GM23338 (cell line): ENCODE measurements around the gene GPR158.

Source experiments
- CREB1 ChIP-seq: fragments of 250-450 bp; sonication (Bioruptor Pico); IDR thresholded peaks from 2 replicates; pipeline ENCODE4 v1.5.0; 2020; ENCODE audit warnings: low read depth, mild to moderate bottlenecking, moderate library complexity
- EZH2 ChIP-seq: fragments of 200-600 bp; sonication (generic); IDR thresholded peaks from one replicate; pipeline ENCODE4 v1.8.0; 2017; ENCODE audit warnings: antibody characterized with exemption, mild to moderate bottlenecking, low read depth; ENCODE audit not compliant: unreplicated experiment
- EZH2phosphoT487 ChIP-seq: fragments of 200-600 bp; sonication (generic); IDR thresholded peaks from one replicate; pipeline ENCODE4 v1.8.1; 2018; ENCODE audit warnings: antibody characterized with exemption; ENCODE audit not compliant: unreplicated experiment
- JUNB ChIP-seq: IDR thresholded peaks from one replicate; pipeline ENCODE4 v1.6.1; 2016; ENCODE audit warnings: antibody characterized with exemption; ENCODE audit not compliant: unreplicated experiment
- NANOG ChIP-seq: IDR thresholded peaks from 2 replicates; pipeline ENCODE4 v1.6.1; 2016; ENCODE audit warnings: antibody characterized with exemption, borderline replicate concordance
- POLR2AphosphoS5 ChIP-seq: IDR thresholded peaks from 2 replicates; pipeline ENCODE4 v1.6.1; 2016; ENCODE audit warnings: antibody characterized with exemption, low read depth
- STAT1 ChIP-seq: IDR thresholded peaks from one replicate; pipeline ENCODE4 v1.6.1; 2016; ENCODE audit warnings: antibody characterized with exemption; ENCODE audit not compliant: unreplicated experiment
- ZNF331 ChIP-seq: fragments of 250-450 bp; sonication (Bioruptor Pico); IDR thresholded peaks from 2 replicates; pipeline ENCODE4 v1.5.0; 2020; ENCODE audit warnings: low read depth, mild to moderate bottlenecking, moderate library complexity
- TF ChIP-seq, protein P1 (sequence below), 2 experiments: fragments of 200-600 bp in 1 of 2; sonication (generic) in 1 of 2; conservative IDR thresholded peaks; 2 replicates each; pipeline versions ENCODE4 v1.5.1 to v1.6.1; 2016 to 2017; ENCODE audit warnings: antibody characterized with exemption in 2 of 2, low read depth in 2 of 2, mild to moderate bottlenecking in 2 of 2, moderate library complexity in 1 of 2
- TF ChIP-seq, protein P2 (sequence below): IDR thresholded peaks from one replicate; pipeline ENCODE4 v1.6.1; 2018; ENCODE audit warnings: antibody characterized with exemption; ENCODE audit not compliant: unreplicated experiment
- TF ChIP-seq, protein P3 (sequence below): IDR thresholded peaks from 2 replicates; pipeline ENCODE4 v1.6.1; 2016; ENCODE audit warnings: antibody characterized with exemption
- TF ChIP-seq, protein P4 (sequence below): fragments of 250-450 bp; sonication (Bioruptor Pico); IDR thresholded peaks from 2 replicates; pipeline ENCODE4 v1.5.0; 2020; ENCODE audit warnings: mild to moderate bottlenecking, moderate library complexity

DNA sequence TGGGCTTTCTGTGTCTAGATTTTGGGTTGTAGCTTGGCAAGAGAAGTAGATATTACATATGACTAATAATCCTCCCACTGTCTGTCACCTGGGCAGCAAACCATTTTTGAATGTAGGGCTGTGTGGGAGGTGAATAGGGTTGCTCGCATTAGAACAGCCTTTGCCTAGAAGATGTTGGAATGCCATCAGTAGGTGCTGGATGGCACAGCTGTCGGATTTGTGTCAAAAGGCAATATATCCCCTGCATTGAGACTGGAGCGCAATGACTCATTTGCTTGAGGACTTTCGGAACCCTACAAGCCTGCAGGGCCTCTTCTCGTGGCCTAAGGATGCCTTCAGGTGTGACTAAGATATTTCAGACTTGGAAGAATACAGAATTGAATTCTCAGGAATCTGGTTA is 323.8 kb downstream of the GPR158 start:
- TF ChIP-seq, protein P1, sequence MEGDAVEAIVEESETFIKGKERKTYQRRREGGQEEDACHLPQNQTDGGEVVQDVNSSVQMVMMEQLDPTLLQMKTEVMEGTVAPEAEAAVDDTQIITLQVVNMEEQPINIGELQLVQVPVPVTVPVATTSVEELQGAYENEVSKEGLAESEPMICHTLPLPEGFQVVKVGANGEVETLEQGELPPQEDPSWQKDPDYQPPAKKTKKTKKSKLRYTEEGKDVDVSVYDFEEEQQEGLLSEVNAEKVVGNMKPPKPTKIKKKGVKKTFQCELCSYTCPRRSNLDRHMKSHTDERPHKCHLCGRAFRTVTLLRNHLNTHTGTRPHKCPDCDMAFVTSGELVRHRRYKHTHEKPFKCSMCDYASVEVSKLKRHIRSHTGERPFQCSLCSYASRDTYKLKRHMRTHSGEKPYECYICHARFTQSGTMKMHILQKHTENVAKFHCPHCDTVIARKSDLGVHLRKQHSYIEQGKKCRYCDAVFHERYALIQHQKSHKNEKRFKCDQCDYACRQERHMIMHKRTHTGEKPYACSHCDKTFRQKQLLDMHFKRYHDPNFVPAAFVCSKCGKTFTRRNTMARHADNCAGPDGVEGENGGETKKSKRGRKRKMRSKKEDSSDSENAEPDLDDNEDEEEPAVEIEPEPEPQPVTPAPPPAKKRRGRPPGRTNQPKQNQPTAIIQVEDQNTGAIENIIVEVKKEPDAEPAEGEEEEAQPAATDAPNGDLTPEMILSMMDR (conservative IDR thresholded peaks at IDR 0.05; ENCODE audit: low read depth in 2 of 2): no peak
- no peak for TF ChIP-seq EZH2phosphoT487
- TF ChIP-seq EZH2: no peak
- no peak for TF ChIP-seq POLR2AphosphoS5
- TF ChIP-seq CREB1 (CRISPR knock-in tag): no peak
- TF ChIP-seq, protein P2, sequence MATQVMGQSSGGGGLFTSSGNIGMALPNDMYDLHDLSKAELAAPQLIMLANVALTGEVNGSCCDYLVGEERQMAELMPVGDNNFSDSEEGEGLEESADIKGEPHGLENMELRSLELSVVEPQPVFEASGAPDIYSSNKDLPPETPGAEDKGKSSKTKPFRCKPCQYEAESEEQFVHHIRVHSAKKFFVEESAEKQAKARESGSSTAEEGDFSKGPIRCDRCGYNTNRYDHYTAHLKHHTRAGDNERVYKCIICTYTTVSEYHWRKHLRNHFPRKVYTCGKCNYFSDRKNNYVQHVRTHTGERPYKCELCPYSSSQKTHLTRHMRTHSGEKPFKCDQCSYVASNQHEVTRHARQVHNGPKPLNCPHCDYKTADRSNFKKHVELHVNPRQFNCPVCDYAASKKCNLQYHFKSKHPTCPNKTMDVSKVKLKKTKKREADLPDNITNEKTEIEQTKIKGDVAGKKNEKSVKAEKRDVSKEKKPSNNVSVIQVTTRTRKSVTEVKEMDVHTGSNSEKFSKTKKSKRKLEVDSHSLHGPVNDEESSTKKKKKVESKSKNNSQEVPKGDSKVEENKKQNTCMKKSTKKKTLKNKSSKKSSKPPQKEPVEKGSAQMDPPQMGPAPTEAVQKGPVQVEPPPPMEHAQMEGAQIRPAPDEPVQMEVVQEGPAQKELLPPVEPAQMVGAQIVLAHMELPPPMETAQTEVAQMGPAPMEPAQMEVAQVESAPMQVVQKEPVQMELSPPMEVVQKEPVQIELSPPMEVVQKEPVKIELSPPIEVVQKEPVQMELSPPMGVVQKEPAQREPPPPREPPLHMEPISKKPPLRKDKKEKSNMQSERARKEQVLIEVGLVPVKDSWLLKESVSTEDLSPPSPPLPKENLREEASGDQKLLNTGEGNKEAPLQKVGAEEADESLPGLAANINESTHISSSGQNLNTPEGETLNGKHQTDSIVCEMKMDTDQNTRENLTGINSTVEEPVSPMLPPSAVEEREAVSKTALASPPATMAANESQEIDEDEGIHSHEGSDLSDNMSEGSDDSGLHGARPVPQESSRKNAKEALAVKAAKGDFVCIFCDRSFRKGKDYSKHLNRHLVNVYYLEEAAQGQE: no peak
- TF ChIP-seq JUNB: no peak
- TF ChIP-seq ZNF331 (CRISPR knock-in tag): no peak
- TF ChIP-seq, protein P3, sequence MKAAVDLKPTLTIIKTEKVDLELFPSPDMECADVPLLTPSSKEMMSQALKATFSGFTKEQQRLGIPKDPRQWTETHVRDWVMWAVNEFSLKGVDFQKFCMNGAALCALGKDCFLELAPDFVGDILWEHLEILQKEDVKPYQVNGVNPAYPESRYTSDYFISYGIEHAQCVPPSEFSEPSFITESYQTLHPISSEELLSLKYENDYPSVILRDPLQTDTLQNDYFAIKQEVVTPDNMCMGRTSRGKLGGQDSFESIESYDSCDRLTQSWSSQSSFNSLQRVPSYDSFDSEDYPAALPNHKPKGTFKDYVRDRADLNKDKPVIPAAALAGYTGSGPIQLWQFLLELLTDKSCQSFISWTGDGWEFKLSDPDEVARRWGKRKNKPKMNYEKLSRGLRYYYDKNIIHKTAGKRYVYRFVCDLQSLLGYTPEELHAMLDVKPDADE: no peak
- no peak for TF ChIP-seq NANOG
- no peak for TF ChIP-seq STAT1
- TF ChIP-seq, protein P4, sequence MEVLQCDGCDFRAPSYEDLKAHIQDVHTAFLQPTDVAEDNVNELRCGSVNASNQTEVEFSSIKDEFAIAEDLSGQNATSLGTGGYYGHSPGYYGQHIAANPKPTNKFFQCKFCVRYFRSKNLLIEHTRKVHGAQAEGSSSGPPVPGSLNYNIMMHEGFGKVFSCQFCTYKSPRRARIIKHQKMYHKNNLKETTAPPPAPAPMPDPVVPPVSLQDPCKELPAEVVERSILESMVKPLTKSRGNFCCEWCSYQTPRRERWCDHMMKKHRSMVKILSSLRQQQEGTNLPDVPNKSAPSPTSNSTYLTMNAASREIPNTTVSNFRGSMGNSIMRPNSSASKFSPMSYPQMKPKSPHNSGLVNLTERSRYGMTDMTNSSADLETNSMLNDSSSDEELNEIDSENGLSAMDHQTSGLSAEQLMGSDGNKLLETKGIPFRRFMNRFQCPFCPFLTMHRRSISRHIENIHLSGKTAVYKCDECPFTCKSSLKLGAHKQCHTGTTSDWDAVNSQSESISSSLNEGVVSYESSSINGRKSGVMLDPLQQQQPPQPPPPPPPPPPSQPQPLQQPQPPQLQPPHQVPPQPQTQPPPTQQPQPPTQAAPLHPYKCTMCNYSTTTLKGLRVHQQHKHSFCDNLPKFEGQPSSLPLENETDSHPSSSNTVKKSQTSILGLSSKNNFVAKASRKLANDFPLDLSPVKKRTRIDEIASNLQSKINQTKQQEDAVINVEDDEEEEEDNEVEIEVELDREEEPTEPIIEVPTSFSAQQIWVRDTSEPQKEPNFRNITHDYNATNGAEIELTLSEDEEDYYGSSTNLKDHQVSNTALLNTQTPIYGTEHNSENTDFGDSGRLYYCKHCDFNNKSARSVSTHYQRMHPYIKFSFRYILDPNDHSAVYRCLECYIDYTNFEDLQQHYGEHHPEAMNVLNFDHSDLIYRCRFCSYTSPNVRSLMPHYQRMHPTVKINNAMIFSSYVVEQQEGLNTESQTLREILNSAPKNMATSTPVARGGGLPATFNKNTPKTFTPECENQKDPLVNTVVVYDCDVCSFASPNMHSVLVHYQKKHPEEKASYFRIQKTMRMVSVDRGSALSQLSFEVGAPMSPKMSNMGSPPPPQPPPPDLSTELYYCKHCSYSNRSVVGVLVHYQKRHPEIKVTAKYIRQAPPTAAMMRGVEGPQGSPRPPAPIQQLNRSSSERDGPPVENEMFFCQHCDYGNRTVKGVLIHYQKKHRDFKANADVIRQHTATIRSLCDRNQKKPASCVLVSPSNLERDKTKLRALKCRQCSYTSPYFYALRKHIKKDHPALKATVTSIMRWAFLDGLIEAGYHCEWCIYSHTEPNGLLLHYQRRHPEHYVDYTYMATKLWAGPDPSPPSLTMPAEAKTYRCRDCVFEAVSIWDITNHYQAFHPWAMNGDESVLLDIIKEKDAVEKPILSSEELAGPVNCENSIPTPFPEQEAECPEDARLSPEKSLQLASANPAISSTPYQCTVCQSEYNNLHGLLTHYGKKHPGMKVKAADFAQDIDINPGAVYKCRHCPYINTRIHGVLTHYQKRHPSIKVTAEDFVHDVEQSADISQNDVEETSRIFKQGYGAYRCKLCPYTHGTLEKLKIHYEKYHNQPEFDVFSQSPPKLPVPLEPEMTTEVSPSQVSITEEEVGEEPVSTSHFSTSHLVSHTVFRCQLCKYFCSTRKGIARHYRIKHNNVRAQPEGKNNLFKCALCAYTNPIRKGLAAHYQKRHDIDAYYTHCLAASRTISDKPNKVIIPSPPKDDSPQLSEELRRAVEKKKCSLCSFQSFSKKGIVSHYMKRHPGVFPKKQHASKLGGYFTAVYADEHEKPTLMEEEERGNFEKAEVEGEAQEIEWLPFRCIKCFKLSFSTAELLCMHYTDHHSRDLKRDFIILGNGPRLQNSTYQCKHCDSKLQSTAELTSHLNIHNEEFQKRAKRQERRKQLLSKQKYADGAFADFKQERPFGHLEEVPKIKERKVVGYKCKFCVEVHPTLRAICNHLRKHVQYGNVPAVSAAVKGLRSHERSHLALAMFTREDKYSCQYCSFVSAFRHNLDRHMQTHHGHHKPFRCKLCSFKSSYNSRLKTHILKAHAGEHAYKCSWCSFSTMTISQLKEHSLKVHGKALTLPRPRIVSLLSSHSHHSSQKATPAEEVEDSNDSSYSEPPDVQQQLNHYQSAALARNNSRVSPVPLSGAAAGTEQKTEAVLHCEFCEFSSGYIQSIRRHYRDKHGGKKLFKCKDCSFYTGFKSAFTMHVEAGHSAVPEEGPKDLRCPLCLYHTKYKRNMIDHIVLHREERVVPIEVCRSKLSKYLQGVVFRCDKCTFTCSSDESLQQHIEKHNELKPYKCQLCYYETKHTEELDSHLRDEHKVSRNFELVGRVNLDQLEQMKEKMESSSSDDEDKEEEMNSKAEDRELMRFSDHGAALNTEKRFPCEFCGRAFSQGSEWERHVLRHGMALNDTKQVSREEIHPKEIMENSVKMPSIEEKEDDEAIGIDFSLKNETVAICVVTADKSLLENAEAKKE: no peak
